HL-60 (cell line): ENCODE results near the gene ABHD2.

ENCODE experiments used
- DNase-seq, 2 experiments: peaks; one replicate each; pipeline ENCODE4 v3.0.0-alpha.2; 2010 to 2020; ENCODE audit warnings: low read depth in 1 of 2, low spot score in 1 of 2
- H3K27ac ChIP-seq: fragments of 250-450 bp; sonication (Bioruptor Pico); replicated peaks from 2 replicates; pipeline ENCODE4 v1.5.1; 2020; ENCODE audit warnings: mild to moderate bottlenecking, moderate library complexity
- H3K27me3 ChIP-seq: fragments of 250-450 bp; sonication (Bioruptor Pico); 2 replicates; pipeline ENCODE4 v1.5.1; 2021; ENCODE audit warnings: mild to moderate bottlenecking, moderate library complexity; ENCODE audit not compliant: insufficient read depth, poor library complexity, severe bottlenecking
- H3K4me3 ChIP-seq: replicated peaks from 2 replicates; pipeline ENCODE4 v1.5.1; 2011; ENCODE audit warnings: mild to moderate bottlenecking, control low read depth, low read length; ENCODE audit not compliant: insufficient read depth
- CTCF ChIP-seq: IDR thresholded peaks from one replicate; pipeline ENCODE4 v1.5.1; 2011; ENCODE audit warnings: low read length, control low read depth, inconsistent platforms; ENCODE audit not compliant: insufficient read depth
- GABPA ChIP-seq: IDR thresholded peaks from 2 replicates; pipeline ENCODE4 v1.6.1; 2012; ENCODE audit warnings: low read depth
- POLR2AphosphoS5 ChIP-seq: IDR thresholded peaks from 2 replicates; pipeline ENCODE4 v1.6.1; 2012; ENCODE audit warnings: low read depth
- REST ChIP-seq: IDR thresholded peaks from 2 replicates; pipeline ENCODE4 v1.6.1; 2012; ENCODE audit warnings: low read depth; ENCODE audit not compliant: insufficient replicate concordance
- SPI1 ChIP-seq: IDR thresholded peaks from 2 replicates; pipeline ENCODE4 v1.6.1; 2012; ENCODE audit warnings: low read depth, mild to moderate bottlenecking, borderline replicate concordance

Gene ABHD2

DNA sequence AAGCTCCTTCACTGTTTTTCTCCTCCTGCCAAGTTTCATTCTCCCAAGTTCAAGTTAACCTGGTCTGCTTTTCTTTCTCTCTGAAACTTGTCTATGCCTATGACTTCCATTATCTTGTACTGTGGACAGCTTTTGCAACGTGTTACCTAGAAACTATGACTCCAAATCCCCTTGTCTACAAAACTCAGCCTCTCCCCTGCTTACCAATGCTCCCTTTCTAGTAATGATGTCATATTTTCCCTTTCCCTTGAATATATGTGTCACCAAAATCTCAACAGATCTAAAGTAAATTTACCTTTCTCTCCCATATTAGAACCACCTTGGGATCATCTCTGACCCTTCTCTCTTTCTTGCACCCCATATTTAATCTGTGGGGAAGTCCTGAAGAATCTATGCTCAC is 10.5 kb upstream of the ABHD2 start:
- DNase-seq, result no peak
- Histone ChIP-seq H3K27me3 (no peaks in the 10 kb centered on the region), H3K27ac (no peak overlapping the region), H3K4me3 (no peak overlapping the region)
- TF ChIP-seq REST (no peak), POLR2AphosphoS5 (no peak), GABPA (no peak), CTCF (no peak), SPI1 (no peak)

GRCh38 chr15:89078851-89079810 is 9.1 kb upstream of the ABHD2 start:
- TF ChIP-seq GABPA (no peak), SPI1 (no peak), REST (no peak), POLR2AphosphoS5 (no peak), CTCF (no peak)
- DNase-seq, result no peak
- Histone ChIP-seq H3K27me3 (no peaks in the 10 kb centered on the region), H3K4me3 (no peak overlapping the region), H3K27ac (no peak overlapping the region)

GRCh38 chr15:89081878-89082277 is 6.4 kb upstream of the ABHD2 start:
- no peak for DNase-seq
- no peak overlapping the region for H3K4me3 ChIP-seq
- no peaks in the 10 kb centered on the region for H3K27me3 ChIP-seq
- TF ChIP-seq SPI1 (no peak), GABPA (no peak), POLR2AphosphoS5 (no peak), CTCF (no peak), REST (no peak)
- H3K27ac ChIP-seq, result no peak overlapping the region
